Activated T-helper 2 cell treated with anti-CD3 and anti-CD28 coated beads, Interferon-gamma antibody, Interleukin-2, Interleukin-4, amounts not matched to agents 10 μg/mL and 5 μg/mL and 100 μg/mL, durations not matched to agents 14 hours and 24 hours and 36 hours (primary cell): ENCODE data around the gene NUMBL. TPM values are rescaled to one million over a fixed set of nuclear protein-coding genes. Genes with fewer than 3 reads are reported as not detected.
A peak's percentile ranks its signal among the peaks of the same experiment; 100 is the strongest.

Source experiments
- DNase-seq: peaks from one replicate; pipeline ENCODE4 v3.0.0; 2021; ENCODE audit warnings: low spot score
- H3K27ac Mint-ChIP-seq: one replicate; pipeline ENCODE4 v1.8.0; 2021; ENCODE audit warnings: mixed read lengths
- H3K27me3 Mint-ChIP-seq: one replicate; pipeline ENCODE4 v1.8.0; 2021; ENCODE audit warnings: low read depth, mixed read lengths
- H3K36me3 Mint-ChIP-seq: one replicate; pipeline ENCODE4 v1.8.0; 2021; ENCODE audit warnings: low read depth, mixed read lengths
- H3K4me1 Mint-ChIP-seq: one replicate; pipeline ENCODE4 v1.8.0; 2021; ENCODE audit warnings: low read depth, mixed read lengths
- H3K4me3 Mint-ChIP-seq: one replicate; pipeline ENCODE4 v1.8.0; 2021; ENCODE audit warnings: low read depth, mild to moderate bottlenecking, moderate library complexity, mixed read lengths
- H3K9me3 Mint-ChIP-seq: one replicate; pipeline ENCODE4 v1.8.0; 2021; ENCODE audit warnings: mixed read lengths
- intact Hi-C: fragments of 100-400 bp; cut with micrococcal nuclease; formaldehyde crosslinking; loops from one replicate; pipeline ENCODE4 v1.15.1; 2023
- total RNA-seq: library from RNA; stranded (reverse); gene quantifications from 2 replicates; pipeline ENCODE4 v1.2.3, GENCODE V29; 2022

The NUMBL gene
- total RNA-seq, 1 donor from 2014 or later = 18.0 TPM

GRCh38 chr19:40721936-40722661, 31.6 kb upstream of the NUMBL start:
- H3K4me1 Mint-ChIP-seq = peaks cover 34% of the 10 kb centered on the region
- H3K4me3 Mint-ChIP-seq = no peak overlapping the region
- peaks cover 51% of the 10 kb centered on the region for H3K36me3 Mint-ChIP-seq
- intact Hi-C loops = no loop called here
- no peaks in the 10 kb centered on the region for H3K27me3 Mint-ChIP-seq
- no peak overlapping the region for H3K27ac Mint-ChIP-seq
- DNase-seq = no peak
- H3K9me3 Mint-ChIP-seq = no peaks in the 10 kb centered on the region

DNA sequence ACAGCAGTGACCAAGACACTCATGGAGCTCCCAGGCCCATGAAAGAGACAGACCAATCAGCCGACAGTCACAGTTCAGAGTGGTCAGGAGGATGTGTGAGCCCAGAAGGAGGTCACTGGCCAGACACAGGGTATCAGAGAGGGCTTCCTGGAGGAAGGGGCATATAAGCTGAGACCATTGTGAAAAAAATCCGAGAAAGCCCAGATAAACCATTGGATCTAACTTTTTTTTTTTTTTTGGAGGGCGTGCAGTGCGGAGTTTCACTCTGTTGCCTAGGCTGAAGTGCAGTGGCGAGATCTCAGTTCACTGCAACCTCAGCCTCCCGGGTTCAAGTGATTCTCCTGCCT, 30.7 kb upstream of the NUMBL start:
- Mint-ChIP-seq H3K4me1 (peaks cover 38% of the 10 kb centered on the region), H3K4me3 (no peak overlapping the region), H3K27me3 (no peaks in the 10 kb centered on the region), H3K9me3 (no peaks in the 10 kb centered on the region), H3K27ac (no peak overlapping the region), H3K36me3 (peaks cover 44% of the 10 kb centered on the region)
- intact Hi-C loops = no loop called here
- no peak for DNase-seq

DNA sequence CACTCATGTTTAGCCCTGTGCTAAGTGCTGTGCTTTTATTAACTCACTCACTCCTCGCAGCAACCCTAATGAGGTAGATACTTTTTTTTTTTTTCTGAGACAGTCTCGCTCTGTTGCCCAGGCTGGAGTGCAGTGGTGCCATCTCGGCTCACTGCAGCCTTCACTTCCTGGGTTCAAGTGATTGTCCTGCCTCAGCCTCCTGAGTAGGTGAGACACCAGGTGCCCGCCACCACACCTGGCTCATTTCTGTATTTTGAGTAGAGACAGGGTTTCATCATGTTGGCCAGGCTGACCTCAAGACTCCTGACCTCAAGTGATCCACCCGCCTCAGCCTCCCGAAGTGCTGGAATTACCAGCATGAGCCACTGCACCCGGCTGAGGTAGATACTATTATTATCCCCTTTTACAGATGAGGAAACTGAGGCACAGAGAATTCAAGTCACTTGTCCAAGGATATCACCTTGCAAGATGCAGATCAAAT, 29.0 kb upstream of the NUMBL start:
- Mint-ChIP-seq H3K9me3 (no peaks in the 10 kb centered on the region), H3K4me1 (peaks cover 48% of the 10 kb centered on the region), H3K36me3 (peaks cover 35% of the 10 kb centered on the region), H3K27ac (no peak overlapping the region), H3K4me3 (peak overlapping the region; percentile 94), H3K27me3 (no peaks in the 10 kb centered on the region)
- intact Hi-C loops = no loop called here
- no peak for DNase-seq

DNA sequence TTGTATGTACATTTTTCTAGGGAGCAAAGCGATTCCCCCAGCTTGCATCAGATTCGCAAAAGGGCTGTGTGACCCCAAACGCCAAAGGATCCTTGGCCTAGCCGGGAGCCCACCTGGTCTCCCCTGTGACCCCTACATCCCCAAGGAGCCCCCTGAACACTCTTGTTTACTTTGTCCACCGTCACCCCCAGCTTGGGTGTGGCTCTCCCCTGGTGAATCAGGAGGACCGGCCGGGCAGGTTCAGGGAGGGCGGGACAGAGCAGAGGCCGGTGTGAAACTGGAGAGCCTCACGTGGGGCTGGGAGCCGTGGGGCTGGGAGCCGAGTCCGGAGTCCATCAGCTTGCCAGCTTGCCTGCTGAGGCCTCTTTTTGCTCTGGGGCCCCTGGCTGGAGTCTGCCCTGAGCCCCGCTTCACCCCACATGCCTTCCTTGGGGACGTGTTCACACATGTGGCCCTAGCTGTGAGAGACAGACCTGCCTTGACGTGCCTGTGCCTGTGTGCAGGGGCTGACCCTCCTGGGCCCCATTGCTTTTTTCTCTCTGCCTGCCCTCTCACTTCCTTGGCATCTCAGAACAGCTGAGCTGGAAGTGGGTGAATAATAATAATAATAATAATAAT, 28.4 kb upstream of the NUMBL start:
- DNase-seq = no peak

GRCh38 chr19:40717880-40718773, 27.7 kb upstream of the NUMBL start:
- intact Hi-C loops = loop anchor here (1.0 to 2.0 kb wide), 3 partner anchors 57 to 103 kb away; partner anchors contain the start of gene EGLN2
- H3K36me3 Mint-ChIP-seq = peaks cover 27% of the 10 kb centered on the region
- no peak for DNase-seq

More for the DNA sequence above, 28.4 kb upstream of the NUMBL start:
- intact Hi-C loops = loop anchor here (1.0 kb wide), 1 partner anchor 58 kb away; no protein-coding TSS in a partner anchor
- Mint-ChIP-seq H3K4me3 (peak overlapping the region; percentile 94), H3K27me3 (no peaks in the 10 kb centered on the region), H3K27ac (no peak overlapping the region), H3K4me1 (peaks cover 49% of the 10 kb centered on the region), H3K36me3 (peaks cover 32% of the 10 kb centered on the region), H3K9me3 (no peaks in the 10 kb centered on the region)

DNA sequence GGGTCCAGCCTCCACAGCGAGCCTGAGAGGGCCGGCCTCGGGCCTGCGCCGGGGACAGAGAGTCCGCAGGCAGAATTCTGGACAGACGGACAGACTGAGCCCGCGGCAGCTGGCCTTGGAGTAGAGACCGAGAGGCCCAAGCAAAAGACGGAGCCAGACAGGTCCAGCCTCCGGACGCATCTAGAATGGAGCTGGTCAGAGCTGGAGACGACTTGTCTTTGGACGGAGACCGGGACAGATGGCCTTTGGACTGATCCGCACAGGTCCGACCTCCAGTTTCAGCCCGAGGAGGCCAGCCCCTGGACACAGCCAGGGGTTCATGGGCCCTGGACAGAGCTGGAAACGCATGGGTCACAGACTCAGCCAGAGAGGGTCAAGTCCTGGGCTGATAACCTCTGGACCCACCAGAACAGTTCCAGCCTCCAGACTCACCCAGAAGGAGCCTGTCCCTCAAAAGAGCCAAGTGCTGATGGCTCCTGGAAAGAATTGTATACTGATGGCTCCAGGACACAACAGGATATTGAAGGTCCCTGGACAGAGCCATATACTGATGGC, 27.0 kb upstream of the NUMBL start:
- Mint-ChIP-seq H3K27me3 (no peaks in the 10 kb centered on the region), H3K4me3 (peak overlapping the region; percentile 94), H3K36me3 (peaks cover 26% of the 10 kb centered on the region), H3K9me3 (no peaks in the 10 kb centered on the region), H3K4me1 (peaks cover 51% of the 10 kb centered on the region), H3K27ac (no peak overlapping the region)
- no peak for DNase-seq
- intact Hi-C loops = loop anchor here (2.0 kb wide), 2 partner anchors 81 to 103 kb away; partner anchors contain the start of gene EGLN2

More at GRCh38 chr19:40717880-40718773, 27.7 kb upstream of the NUMBL start:
- Mint-ChIP-seq H3K9me3 (no peaks in the 10 kb centered on the region), H3K27ac (peak overlapping the region; percentile 56), H3K4me1 (peaks cover 52% of the 10 kb centered on the region), H3K27me3 (no peaks in the 10 kb centered on the region), H3K4me3 (peak overlapping the region; percentile 94)

DNA sequence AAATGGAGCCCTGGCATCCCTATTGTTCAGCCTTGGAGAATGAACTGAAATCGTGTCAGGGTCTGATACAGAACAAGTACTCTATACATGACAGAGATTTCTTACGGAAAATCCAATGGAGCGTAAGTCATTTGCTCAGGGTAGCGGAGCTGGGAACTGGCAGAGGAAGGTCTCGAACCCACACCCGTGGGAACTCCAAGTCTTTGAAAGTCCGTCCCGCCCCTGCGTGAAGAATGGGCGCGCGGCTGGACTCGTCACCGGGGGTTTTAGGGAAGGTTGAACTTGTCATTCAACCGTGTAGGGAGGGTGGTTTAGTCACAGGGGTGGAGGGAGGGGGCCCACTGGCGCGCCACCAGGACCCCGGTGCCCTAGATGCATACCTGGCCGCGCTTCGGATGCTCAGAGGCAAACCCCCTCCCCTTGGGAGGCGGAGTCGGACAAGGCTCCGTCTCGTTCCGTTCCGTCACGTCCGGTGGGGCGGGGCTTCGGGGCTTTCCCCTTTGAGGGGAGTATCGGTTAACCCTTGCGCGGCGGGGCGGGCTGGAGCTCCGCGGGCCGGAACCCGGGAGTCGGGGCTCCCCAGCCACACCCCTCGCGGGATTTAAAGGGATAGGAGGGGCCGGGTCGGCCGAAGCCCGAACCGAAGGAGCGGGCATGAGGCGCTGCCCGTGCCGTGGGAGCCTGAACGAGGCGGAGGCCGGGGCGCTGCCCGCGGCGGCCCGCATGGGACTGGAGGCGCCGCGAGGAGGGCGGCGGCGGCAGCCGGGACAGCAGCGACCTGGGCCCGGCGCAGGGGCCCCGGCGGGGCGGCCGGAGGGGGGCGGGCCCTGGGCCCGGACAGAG, 26.3 kb upstream of the NUMBL start, which contains the start of the genes COQ8B and ITPKC:
Gene COQ8B, minus strand, starts transcription at position 405 of the 843 bp plus-strand sequence. CDS start 2,254 bp downstream, outside the sequence.
Gene ITPKC, plus strand, starts transcription at position 631 of the 843 bp plus-strand sequence. Its CDS starts 24 bp downstream, at position 655.
- Mint-ChIP-seq H3K36me3 (peaks cover 21% of the 10 kb centered on the region), H3K4me1 (peaks cover 49% of the 10 kb centered on the region), H3K4me3 (peak within 1 kb of the TSS; percentile 94), H3K9me3 (no peaks in the 10 kb centered on the region), H3K27ac (peak within 1 kb of the TSS; percentile 92), H3K27me3 (no peaks in the 10 kb centered on the region)
- peak; percentile 98 for DNase-seq
- intact Hi-C loops = loop anchor here (1.0 to 2.0 kb wide), 4 partner anchors 35 to 102 kb away; partner anchors contain the start of genes EGLN2 and SNRPA

- DNase-seq = peak; percentile 24
- Mint-ChIP-seq H3K9me3 (no peaks in the 10 kb centered on the region), H3K4me1 (peaks cover 53% of the 10 kb centered on the region), H3K4me3 (peak overlapping the region; percentile 88), H3K27ac (peak overlapping the region; percentile 92), H3K36me3 (peaks cover 26% of the 10 kb centered on the region), H3K27me3 (no peaks in the 10 kb centered on the region)
- intact Hi-C loops = loop anchor here (1.0 to 2.0 kb wide), 4 partner anchors 35 to 101 kb away; partner anchors contain the start of genes EGLN2 and SNRPA
Measured at GRCh38 chr19:40716031-40716481, 25.6 kb upstream of the NUMBL start.

DNA sequence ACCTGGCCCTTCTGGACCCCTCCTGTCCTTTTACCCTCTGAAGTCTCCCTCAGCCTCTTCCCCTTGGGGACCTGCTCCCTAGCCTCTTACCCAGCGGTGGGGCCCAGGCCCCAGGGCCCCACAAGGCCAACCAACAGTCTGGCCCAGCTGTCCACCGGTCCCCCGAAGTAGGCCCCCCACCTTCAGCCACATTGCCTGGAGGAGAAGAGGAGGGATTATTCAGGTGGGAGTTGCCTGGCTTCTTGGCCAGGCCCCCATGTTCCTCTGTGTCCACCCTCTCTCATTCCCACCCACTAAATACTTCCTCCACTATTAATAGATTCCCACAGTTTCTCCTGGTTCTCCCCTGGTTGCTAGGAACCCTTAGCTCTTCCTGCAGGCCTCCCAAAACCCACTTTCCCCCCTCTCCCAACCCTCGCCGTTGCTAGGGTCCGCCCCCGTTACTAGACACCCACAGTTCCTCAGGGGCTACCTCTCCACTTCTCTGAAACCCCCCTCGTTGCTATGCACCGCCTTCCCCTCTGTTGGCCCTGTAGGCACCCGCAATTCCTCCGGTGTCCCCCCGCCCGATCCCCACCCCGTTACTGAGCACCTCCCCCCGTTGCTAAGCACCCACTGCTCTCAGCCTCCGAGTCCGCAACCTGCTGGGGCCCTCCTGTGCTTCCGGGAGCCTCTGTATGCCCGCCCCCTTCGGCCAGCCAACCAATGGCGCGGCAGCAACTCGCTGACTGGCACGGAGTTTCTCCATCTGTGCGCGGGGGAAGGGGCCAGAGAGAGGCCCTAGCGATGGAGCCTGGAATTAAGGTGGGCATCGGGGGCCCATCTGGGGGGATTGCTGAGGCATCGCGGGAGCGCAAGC, 24.2 kb upstream of the NUMBL start:
- intact Hi-C loops = loop anchor here (1.0 kb wide), 1 partner anchor 24 kb away; the partner anchor contains the start of gene NUMBL
- Mint-ChIP-seq H3K4me1 (peaks cover 41% of the 10 kb centered on the region), H3K36me3 (peaks cover 25% of the 10 kb centered on the region), H3K27ac (peak overlapping the region; percentile 92), H3K27me3 (no peaks in the 10 kb centered on the region), H3K4me3 (peak overlapping the region; percentile 88), H3K9me3 (no peaks in the 10 kb centered on the region)
- DNase-seq = peak; percentile 90

- Mint-ChIP-seq H3K36me3 (peaks cover 31% of the 10 kb centered on the region), H3K9me3 (no peaks in the 10 kb centered on the region), H3K27ac (peak overlapping the region; percentile 44), H3K27me3 (no peaks in the 10 kb centered on the region), H3K4me1 (peaks cover 41% of the 10 kb centered on the region), H3K4me3 (peak overlapping the region; percentile 58)
- DNase-seq = no peak
- intact Hi-C loops = no loop called here
Measured at GRCh38 chr19:40713939-40714338, 23.5 kb upstream of the NUMBL start.
